GM21717 (cell line): ENCODE data around the gene IL1R1.
"Not testable (repeated sequence)": the region's sequence is repeated elsewhere in the genome, so short reads cannot be mapped to it uniquely, and the experiment has no call there.

Experiments used
- ATAC-seq: cut with Tn5 transposase; IDR thresholded peaks from one replicate; pipeline ENCODE4 v1.9.1; 2021; ENCODE audit warnings: mild to moderate bottlenecking, moderate library complexity; ENCODE audit not compliant: unreplicated experiment

IL1R1 gene

DNA sequence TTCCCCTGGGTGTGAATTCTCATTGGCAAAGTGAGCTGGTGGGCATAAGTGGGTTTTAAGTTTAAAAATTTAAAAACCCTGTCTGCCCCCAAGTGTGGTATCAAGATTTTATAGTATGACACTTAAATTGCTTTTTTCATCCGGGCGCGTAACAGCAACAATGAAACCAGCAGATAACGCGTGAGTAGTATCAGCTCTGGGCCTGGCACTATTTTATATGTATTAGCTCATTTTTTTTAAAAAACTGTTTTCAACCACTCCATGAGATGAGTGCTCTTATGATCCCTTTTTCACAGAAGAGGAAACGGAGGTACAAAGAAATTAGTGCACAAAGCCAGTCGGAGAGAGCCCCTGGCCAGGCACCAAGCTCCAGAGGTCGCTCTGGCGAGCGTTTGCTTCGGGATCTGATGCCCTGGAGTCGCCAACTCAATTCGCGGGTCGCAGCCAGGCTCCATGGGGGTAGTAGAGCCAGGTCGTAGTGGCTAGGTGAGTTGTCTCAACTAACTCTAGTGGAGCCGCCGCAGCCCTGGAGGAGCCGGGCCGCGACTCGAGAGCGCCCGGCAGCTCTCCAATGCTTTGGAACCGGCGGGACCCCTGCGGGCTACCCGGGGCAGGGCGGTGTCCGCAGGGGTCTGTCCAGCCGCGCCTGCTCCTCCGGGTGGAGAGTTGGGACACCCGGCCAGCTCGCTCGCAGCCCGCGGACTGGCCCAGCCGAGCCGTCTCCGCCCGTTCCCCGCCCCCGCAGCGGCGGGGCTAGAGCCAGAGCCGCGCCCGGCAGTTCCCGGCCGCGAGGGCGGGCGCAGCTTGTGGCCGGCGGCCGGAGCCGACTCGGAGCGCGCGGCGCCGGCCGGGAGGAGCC is at the start of gene IL1R1:
Gene IL1R1 (plus strand): TSS at position 777 of the 859 bp plus-strand sequence. CDS start 14,979 bp downstream, outside the sequence.
- ATAC-seq, result no peak

DNA sequence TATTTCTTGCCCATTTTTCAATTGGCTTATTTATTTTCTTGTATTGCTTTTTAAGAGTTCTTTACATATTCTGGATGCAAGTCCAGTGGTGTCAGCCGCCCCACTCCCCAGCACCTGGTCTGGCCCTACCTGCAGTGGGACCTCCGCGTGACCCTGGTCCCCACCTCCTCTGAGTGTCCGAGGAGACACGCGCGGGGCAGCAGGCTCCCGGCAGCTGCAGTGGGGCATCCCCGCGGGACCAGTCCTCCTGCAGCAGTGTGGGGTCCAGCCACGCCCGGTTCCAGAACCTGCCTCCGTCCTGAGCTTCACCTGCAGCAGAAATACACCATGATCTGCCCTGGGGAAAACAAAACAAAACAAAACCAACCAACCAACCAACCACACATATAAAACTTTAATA is 48.9 kb upstream of the IL1R1 start:
- ATAC-seq, result no peak

DNA sequence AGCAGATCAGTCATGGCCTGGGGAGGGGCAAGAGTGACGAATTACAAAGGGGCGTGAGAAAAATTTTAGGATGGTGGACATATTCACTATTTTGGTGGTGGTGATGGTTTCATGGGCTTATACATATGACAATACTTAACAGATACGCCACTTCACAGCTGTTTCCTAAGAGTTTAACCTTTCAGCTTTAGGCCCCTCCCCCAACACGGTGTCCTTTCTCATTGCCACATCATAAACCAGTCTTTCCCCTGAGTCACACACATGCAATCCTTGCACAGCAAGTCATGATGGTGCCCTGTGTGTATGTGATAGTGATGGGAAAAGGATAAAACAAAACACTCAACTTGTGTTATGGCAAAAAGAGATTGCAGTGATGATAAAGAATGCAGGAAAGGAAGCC is 47.6 kb upstream of the IL1R1 start:
- no peak for ATAC-seq

- ATAC-seq, result no peak
Observed at GRCh38 chr2:102096103-102096502, 46.4 kb upstream of the IL1R1 start.

DNA sequence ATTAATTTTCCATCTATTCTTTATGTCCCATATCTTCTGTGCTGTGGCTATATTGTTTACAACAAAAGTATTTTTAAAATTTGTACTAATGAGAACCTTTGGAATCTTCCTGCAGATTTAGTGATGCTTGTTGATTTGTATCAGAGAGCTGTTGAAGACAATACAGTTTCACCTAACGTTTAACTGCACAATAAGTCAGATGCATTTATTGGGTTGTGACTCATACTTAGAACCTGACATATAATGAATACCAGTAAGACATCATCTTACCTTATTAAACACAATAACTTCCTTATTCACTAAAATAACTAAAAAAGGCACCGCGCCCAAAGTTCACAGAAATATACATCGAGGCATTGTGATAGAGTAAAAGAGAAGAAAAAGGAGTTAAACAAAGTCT is 43.8 kb upstream of the IL1R1 start:
- ATAC-seq, result no peak

GRCh38 chr2:102099536-102100298 is 42.8 kb upstream of the IL1R1 start:
- no peak for ATAC-seq

- ATAC-seq, result no peak
Observed at GRCh38 chr2:102100371-102101096, 42.0 kb upstream of the IL1R1 start.

DNA sequence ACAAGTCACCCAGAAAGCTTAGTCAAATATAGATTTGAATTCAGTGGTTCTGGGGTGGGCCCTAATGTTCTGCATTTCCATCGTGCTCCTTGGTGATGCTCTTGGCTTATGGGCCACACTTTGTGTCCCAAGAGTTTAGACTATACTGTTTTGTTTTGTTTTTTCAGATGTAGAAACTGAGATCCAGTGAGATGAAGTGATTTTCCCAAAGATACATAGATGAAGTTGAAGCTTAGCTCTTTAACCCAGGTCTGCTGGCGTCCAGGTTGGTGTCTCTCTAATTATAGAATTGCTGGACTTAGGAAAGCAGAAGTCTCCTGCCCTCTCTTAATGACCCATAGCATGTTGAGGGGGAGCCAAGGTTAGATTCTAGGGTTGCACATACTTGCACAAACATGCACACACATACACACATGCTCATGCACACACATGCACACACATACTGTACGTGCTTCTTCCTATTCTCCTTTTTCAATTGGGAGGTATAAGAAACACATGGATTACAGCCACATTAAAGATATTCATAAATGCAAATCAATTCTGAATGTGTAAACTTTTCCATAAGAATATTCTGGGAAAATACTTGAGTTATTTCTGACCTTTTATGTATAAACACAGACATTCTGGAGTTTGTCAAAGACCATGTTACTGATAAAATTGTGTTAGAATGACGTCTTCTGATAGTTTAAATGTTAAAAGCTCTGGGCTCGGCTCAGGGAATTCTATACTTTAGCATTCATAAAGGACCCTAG is 41.3 kb upstream of the IL1R1 start:
- no peak for ATAC-seq

DNA sequence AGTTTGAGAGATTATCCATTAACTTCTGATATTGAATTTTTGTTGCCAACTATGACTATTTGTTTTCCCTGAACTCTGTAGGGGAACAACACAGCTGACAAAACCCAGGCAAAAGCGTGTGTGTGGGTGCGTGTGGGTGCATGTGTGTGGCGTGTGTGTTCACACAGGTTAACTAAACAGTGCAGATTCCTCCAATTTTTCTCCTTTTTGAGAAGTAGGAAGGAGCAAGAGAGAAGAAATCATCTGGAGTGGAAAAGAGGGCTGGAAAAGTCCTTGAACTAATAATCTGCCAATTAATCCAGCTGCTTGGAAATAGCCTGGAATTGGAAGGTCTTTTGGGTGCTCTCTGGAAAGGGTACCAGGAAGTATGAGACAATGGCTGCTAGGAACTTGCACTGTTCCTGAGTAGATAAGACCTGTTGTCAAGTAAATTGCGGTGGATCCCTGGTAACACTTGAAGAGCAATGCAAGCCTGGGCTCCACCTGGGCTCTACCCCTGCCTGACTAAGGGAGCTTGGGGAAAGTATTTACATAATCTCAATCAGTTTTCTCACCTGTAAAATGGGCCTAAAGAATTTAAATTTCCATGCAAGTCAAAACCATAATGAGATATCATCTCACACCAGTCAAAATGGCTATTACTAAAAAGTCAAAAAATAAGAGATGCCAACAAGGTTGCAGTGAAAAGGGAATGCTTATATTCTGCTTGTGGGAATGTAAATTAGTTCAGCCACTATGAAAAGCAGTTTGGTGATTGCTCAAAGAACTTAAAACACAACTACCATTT is 40.5 kb upstream of the IL1R1 start:
- ATAC-seq, result no peak

- ATAC-seq, result not testable (repeated sequence)
Observed at GRCh38 chr2:102102636-102102948, 40.0 kb upstream of the IL1R1 start.

GRCh38 chr2:102103284-102103683 is 39.3 kb upstream of the IL1R1 start:
- ATAC-seq, result no peak

DNA sequence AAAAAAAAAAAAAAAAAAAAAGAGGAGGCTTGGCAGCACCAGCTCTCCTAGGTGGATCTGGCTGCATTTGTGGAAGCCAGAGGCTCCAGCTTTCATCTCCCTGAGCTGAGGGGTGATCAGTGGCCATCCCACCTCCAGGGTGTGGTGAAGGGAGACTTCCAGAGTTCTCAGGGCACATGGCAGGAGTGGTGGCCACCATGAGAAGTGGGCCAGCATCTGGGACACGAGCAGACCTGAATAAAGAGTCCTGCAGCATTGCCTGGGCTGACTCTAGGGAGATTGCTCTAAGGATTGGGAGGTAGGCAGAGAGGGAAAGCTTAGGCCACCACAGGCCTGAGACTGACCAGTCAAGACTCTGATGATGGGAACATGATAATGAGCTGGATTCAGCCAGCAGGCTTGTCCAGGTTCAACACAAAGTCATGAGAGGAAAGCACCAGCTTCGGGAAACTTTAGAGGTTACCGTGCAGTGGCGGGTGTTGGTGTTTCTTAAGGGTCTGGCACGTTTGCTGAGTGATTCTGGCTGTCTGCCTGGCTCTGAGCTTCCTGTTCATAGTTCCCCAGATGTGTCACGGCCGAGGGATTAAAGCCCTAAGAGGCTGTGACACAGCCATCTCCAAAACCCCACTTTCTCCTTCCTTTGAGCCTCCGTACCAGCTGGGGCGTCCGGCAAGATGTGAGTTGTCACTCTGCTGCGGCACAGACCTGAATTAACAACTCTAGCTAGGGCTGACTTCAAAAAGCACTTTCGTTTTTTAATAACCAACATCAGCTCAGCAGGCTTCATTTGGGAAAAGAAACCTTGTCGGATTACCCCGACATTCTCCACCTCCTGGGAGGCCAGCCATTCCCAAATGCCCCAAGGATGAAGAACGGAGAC is 38.3 kb upstream of the IL1R1 start:
- peak; percentile 88 for ATAC-seq

DNA sequence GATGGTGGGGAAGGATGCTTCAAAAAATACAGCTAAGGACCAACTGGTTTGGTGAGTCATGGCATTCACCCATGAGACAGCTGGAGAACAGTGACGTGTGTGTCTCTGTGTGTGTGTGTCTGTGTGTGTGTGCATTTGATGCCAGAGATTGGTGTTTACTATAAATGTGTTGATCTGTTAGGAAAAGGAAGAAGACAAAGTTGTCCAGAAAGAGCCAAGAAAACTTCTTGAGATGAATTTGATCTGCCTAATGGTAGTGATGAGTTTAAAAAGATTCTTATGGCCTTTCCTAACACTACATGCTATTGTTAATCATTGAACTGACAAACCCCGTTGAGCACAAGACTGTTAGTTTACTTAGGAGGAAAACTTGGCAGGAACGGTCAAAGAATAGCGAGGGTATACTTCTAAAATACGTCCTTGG is 36.4 kb upstream of the IL1R1 start:
- ATAC-seq, result no peak

- ATAC-seq, result not testable (repeated sequence)
Observed at GRCh38 chr2:102106813-102107740, 35.5 kb upstream of the IL1R1 start.

GRCh38 chr2:102107741-102108070 is 34.8 kb upstream of the IL1R1 start:
- no peak for ATAC-seq

DNA sequence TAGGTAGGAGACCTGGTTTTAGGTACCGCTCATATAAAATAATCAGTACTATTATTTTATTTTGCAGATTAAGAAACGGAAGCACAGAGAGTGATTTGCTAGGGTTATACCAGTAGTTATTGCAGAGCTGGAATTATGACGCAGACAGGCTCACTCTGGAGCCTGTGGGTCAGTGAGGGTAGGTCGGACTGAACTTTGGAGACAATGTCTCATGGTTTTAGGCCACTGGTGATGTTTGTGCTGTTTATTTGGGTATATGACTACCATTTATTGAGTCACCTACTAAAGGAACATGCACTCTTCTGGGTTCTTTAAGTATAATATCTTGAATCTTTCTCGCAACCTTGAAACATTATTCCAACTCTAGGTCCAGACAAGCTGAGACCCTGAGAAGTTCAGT is 33.5 kb upstream of the IL1R1 start:
- ATAC-seq, result no peak

DNA sequence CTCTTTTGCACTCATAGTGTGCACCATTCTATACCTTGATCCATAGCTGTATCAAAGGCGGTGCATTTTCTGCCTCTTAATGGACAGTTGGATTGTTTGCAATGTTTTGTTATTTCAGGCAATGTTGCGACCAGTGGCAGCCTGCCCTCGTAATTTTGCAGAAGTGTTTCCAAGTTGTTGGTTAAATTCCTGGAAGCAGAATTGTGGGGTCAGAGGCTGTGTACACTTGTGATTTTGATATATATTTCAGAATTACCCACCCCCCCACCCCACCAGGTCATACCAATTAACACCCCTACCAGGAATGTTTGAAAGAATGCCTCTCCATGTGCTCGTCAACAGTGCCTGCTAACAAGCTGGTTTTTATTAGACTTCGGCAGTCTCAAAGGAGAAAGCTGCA is 32.4 kb upstream of the IL1R1 start:
- ATAC-seq, result no peak
